GM12891 (cell line): Measurements from ENCODE around the gene ZSWIM5.
"Not testable (repeated sequence)": the region's sequence is repeated elsewhere in the genome, so short reads cannot be mapped to it uniquely, and the experiment has no call there.

Experiments used
- POLR2A ChIP-seq: IDR thresholded peaks from 2 replicates; pipeline ENCODE4 v1.6.1; 2011; ENCODE audit warnings: low read depth, low read length, control low read depth
- TAF1 ChIP-seq: IDR thresholded peaks from 2 replicates; pipeline ENCODE4 v1.6.1; 2011; ENCODE audit warnings: low read depth, low read length, control low read depth

- not testable (repeated sequence) for TF ChIP-seq POLR2A, TAF1
Observed at GRCh38 chr1:45162041-45163035, 44.1 kb downstream of the ZSWIM5 start.
